Transverse colon (tissue), 4 donors: ENCODE measurements around the gene NUMB.

Source experiments
- CTCF ChIP-seq, 5 experiments: fragments of 200-600 bp in 3 of 5; fragments of 450-650 bp in 2 of 5; sonication (generic) in 3 of 5; IDR thresholded peaks; 1 replicate in 2 of 5; 2 replicates in 3 of 5; pipeline ENCODE4 v1.5.1; 2016 to 2017; ENCODE audit warnings: antibody characterized with exemption in 5 of 5, inconsistent platforms in 3 of 5, mild to moderate bottlenecking in 2 of 5, moderate library complexity in 1 of 5
- POLR2A ChIP-seq: fragments of 450-650 bp; IDR thresholded peaks from one replicate; pipeline ENCODE4 v1.6.1; 2016; ENCODE audit warnings: antibody characterized with exemption, mild to moderate bottlenecking, moderate library complexity
- POLR2AphosphoS5 ChIP-seq, 3 donors: sonication (generic); formaldehyde crosslinking; IDR thresholded peaks; one replicate each; pipeline ENCODE4 v1.6.1; 2016; ENCODE audit warnings: antibody characterized with exemption in 3 of 3

- TF ChIP-seq CTCF (IDR thresholded peaks at IDR 0.05) (no peak), POLR2A (no peak), POLR2AphosphoS5 (IDR thresholded peaks at IDR 0.05) (no peak)
Measured at GRCh38 chr14:73426877-73427276, 31.5 kb downstream of the NUMB start.
